ENCODE measurements around the gene LRFN5. TPM values are rescaled to one million over a fixed set of nuclear protein-coding genes. Genes with fewer than 3 reads are reported as not detected.

Gene LRFN5
- total RNA-seq, 4 donors from 2014 or later: 2.9 to 9.3 (median 5.0) TPM

DNA sequence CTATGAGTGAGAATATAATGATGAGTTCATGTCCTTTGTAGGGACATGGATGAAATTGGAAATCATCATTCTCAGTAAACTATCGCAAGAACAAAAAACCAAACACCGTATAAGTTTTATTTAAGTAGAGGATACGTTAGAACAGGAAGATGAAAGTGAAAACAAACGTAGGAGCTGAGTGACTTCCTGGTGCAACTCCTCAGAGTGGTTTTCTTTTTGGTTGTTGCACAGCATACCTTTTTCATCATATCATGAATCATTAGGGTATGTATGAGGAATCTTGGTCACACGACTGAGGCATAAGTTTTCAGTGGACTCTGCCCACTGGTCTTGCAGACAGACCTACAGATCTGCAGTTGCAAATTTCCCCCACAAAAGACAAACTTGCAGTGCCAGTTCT, 199.0 kb downstream of the LRFN5 start:
- Histone ChIP-seq H3K27ac (no peak overlapping the region), H3K4me1 (no peaks in the 10 kb centered on the region), H3K27me3 (no peaks in the 10 kb centered on the region), H3K9me3 (no peaks in the 10 kb centered on the region), H3K36me3 (no peaks in the 10 kb centered on the region), H3K4me3 (no peak overlapping the region)
- ATAC-seq: no peak
- TF ChIP-seq, protein P1, sequence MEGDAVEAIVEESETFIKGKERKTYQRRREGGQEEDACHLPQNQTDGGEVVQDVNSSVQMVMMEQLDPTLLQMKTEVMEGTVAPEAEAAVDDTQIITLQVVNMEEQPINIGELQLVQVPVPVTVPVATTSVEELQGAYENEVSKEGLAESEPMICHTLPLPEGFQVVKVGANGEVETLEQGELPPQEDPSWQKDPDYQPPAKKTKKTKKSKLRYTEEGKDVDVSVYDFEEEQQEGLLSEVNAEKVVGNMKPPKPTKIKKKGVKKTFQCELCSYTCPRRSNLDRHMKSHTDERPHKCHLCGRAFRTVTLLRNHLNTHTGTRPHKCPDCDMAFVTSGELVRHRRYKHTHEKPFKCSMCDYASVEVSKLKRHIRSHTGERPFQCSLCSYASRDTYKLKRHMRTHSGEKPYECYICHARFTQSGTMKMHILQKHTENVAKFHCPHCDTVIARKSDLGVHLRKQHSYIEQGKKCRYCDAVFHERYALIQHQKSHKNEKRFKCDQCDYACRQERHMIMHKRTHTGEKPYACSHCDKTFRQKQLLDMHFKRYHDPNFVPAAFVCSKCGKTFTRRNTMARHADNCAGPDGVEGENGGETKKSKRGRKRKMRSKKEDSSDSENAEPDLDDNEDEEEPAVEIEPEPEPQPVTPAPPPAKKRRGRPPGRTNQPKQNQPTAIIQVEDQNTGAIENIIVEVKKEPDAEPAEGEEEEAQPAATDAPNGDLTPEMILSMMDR (IDR thresholded peaks at IDR 0.05): no peak
- TF ChIP-seq POLR2A (IDR thresholded peaks at IDR 0.05) (no peak), POLR2AphosphoS5 (IDR thresholded peaks at IDR 0.05) (no peak), EP300 (IDR thresholded peaks at IDR 0.05) (no peak)
- 82 to 94% methylated on average over 5 of the region's 5 CpGs for WGBS, 2 donors (ENCODE audit: low coverage in 1 of 2)

DNA sequence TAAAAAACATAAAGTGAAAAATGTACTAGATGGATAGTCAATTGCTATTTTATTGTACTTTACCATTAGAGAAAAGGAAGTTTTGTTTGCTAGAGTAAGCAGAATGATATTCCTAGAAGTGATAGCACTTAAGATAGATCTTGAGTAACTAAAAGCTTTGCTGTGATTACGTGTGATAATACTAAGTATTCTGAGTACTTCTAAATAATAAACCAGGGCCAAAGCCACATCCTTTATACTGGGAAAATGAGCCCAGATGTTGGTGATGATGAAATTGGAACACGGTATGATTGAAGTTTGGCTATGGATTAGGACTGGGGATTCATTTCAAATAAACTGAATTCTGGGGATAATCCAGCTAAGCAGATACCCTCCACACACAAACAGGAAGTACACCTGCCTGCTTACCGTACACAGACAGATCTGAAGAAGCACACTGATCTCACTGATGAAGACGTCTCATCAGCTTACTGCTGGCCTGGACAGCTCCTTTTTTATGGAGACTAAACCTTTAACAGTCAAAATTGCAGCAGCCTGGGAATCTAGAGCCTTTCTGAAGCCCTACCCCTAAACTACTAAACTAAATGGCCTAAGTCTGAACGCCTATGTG, 199.8 kb downstream of the LRFN5 start:
- Histone ChIP-seq H3K4me3 (no peak overlapping the region), H3K27me3 (no peaks in the 10 kb centered on the region), H3K36me3 (no peaks in the 10 kb centered on the region), H3K9me3 (no peaks in the 10 kb centered on the region), H3K4me1 (no peaks in the 10 kb centered on the region), H3K27ac (no peak overlapping the region)
- no peak for ATAC-seq
- TF ChIP-seq POLR2A (IDR thresholded peaks at IDR 0.05): no peak
- TF ChIP-seq, protein P1 (IDR thresholded peaks at IDR 0.05): no peak
- TF ChIP-seq POLR2AphosphoS5 (IDR thresholded peaks at IDR 0.05): no peak
- TF ChIP-seq EP300 (IDR thresholded peaks at IDR 0.05): no peak
- 63 to 89% methylated on average over 4 to 5 of the region's 5 CpGs for WGBS, 2 donors (ENCODE audit: low coverage in 1 of 2)

DNA sequence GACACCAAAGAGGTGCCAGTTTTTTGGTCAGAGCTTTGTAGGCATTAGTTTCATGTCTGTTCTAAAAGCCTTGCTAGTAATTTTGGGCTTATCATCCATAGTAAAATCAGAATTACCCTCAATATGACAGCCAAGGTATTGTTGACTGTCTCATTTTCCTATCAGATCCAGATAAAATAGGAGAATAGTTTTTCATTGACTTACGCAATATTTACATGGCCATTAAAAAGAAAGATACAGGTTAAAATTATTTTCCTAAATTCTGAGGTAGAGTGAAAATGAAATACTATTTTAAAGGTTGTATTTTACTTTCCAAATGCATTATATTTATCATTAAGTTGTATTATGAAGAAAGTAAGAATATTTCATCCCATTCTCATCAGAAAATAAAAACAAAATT, 203.7 kb downstream of the LRFN5 start:
- 91 to 100% methylated on average over 1 of the region's 1 CpG for WGBS, 2 donors (ENCODE audit: low coverage in 1 of 2)
- no peaks in the 10 kb centered on the region for H3K27me3 ChIP-seq
- H3K9me3 ChIP-seq: no peaks in the 10 kb centered on the region
- no peaks in the 10 kb centered on the region for H3K36me3 ChIP-seq
- no peak for TF ChIP-seq POLR2AphosphoS5 (IDR thresholded peaks at IDR 0.05)
- TF ChIP-seq POLR2A (IDR thresholded peaks at IDR 0.05): no peak
- TF ChIP-seq EP300 (IDR thresholded peaks at IDR 0.05): no peak
- TF ChIP-seq, protein P1 (IDR thresholded peaks at IDR 0.05): no peak
- no peak overlapping the region for H3K27ac ChIP-seq
- H3K4me1 ChIP-seq: no peaks in the 10 kb centered on the region
- ATAC-seq: no peak
- no peak overlapping the region for H3K4me3 ChIP-seq

DNA sequence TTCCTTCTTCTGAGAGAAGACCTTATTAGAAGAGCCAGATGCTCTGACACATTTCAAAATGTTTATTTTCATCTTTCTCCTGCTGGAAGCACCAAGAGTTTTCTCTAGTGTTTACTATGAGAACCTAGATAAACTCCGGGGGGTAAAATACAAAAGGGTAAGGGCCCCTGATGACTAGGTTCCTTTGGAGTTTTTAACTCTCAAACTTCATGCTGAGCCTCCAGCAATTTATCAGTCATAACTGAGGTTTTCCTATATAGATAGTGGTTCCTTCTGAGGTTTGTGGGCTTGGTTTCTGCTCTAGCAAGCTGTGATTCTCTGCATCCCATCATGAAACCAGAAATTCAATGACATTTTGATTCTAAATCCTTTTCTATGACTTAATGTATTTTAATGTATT, 210.9 kb downstream of the LRFN5 start:
- H3K4me3 ChIP-seq: no peak overlapping the region
- ATAC-seq: no peak
- no peaks in the 10 kb centered on the region for H3K4me1 ChIP-seq
- no peak overlapping the region for H3K27ac ChIP-seq
- no peak for TF ChIP-seq POLR2A (IDR thresholded peaks at IDR 0.05)
- no peak for TF ChIP-seq EP300 (IDR thresholded peaks at IDR 0.05)
- no peak for TF ChIP-seq POLR2AphosphoS5 (IDR thresholded peaks at IDR 0.05)
- TF ChIP-seq, protein P1 (IDR thresholded peaks at IDR 0.05): no peak
- no peaks in the 10 kb centered on the region for H3K9me3 ChIP-seq
- WGBS, 2 donors (ENCODE audit: low coverage in 1 of 2): 60 to 67% methylated on average over 1 of the region's 1 CpG
- no peaks in the 10 kb centered on the region for H3K36me3 ChIP-seq
- no peaks in the 10 kb centered on the region for H3K27me3 ChIP-seq

DNA sequence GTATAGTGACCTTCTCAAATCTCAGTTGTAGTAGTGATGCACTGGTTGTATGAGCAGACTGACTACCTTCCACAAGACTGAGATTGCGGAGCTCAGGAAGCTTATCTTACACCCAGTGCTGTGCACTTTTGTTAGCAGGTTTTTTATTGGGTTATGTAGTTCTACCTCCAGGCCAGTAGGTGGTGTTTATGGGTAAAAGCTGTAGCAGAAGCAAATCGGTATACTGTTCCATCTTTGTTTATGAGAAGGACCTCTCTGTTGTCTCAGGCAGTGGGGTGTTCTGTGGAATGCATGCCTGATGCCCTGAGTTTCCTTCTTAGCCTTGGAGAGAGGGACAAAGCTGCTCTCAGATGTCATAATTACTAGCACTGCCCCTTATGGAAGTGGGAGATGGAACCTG, 217.8 kb downstream of the LRFN5 start:
- no peaks in the 10 kb centered on the region for H3K27me3 ChIP-seq
- H3K27ac ChIP-seq: no peak overlapping the region
- TF ChIP-seq POLR2AphosphoS5 (IDR thresholded peaks at IDR 0.05) (no peak), POLR2A (IDR thresholded peaks at IDR 0.05) (no peak), EP300 (IDR thresholded peaks at IDR 0.05) (no peak)
- TF ChIP-seq, protein P1 (IDR thresholded peaks at IDR 0.05): no peak
- no peaks in the 10 kb centered on the region for H3K4me1 ChIP-seq
- no peak for ATAC-seq
- WGBS, 2 donors (ENCODE audit: low coverage in 1 of 2): 84% methylated on average over 2 of the region's 2 CpGs; no CpG with 5 or more reads in 1 of the 2 donors
- no peaks in the 10 kb centered on the region for H3K36me3 ChIP-seq
- peaks cover 0 to 10% (median 0%) of the 10 kb centered on the region in 3 donors for H3K9me3 ChIP-seq
- no peak overlapping the region for H3K4me3 ChIP-seq
